GM19452 (cell line): ENCODE results near the gene FRMD4A.

ENCODE experiments used
- ATAC-seq: cut with Tn5 transposase; IDR thresholded peaks from one replicate; pipeline ENCODE4 v1.9.1; 2021; ENCODE audit not compliant: unreplicated experiment

Gene FRMD4A

DNA sequence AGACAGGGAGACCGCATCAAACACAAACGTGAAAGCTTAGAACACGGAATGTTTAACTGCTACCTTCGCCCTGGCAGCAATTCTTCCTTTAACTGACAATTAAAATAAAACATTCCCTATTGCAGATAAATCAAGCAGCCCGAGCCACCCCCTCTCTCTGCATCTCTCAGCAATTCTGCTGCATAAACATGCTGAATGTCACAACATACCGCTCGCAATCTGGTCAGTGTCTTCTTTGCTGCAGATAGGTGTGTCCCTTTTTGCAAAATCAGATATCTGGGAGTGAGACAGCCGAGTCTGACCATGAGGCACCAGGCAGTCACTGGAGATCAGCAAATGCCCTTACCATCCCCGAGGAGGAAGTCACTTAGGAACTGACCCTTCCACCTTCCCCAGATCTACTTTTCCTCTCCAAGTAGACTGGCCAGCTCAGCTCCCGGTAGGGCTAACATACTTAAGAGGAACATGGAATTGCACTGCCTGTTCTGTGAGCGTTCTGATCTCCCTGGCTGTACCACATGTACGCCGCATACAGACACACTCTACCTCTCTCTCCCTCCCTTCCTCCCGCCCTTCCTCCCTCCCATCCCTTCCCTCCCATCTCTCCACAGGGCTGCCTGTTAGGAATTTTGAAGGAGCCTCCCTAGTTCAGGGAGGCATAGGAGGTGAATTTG is at the start of gene FRMD4A:
TSS of gene FRMD4A (minus strand) at position 537 of the 674 bp plus-strand sequence.
- no peak for ATAC-seq

- no peak for ATAC-seq
These were observed 49.0 kb upstream of the FRMD4A start for GRCh38 chr10:14379556-14380280.

DNA sequence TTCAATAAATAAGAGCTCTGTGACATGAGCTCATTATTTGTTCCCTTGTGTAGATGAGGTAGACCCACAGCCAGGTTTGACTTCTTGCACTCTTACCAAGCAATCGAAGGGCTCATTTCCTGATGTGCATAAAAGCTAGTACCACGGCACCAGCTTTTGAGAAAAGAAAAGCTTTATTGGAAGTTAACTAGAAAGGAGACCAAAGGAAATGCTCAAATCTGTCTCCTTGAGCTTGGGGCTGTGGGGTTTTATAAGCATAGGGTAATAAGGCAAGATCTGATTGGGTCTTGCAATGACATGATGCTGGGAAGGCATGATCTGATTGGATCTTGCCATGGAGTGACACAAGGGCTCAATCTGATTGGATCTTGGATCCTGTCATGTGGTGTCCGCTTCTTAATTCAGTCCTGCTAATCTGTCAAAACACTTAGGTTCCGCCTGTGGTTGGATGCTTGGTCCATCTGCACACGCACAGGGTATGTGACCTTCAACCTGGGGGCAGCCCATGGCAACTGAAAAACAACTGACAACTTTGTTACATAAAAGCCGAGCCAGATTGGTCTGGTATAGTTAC is 47.8 kb upstream of the FRMD4A start:
- no peak for ATAC-seq

- no peak for ATAC-seq
These were observed 47.0 kb upstream of the FRMD4A start for GRCh38 chr10:14377591-14378175.

DNA sequence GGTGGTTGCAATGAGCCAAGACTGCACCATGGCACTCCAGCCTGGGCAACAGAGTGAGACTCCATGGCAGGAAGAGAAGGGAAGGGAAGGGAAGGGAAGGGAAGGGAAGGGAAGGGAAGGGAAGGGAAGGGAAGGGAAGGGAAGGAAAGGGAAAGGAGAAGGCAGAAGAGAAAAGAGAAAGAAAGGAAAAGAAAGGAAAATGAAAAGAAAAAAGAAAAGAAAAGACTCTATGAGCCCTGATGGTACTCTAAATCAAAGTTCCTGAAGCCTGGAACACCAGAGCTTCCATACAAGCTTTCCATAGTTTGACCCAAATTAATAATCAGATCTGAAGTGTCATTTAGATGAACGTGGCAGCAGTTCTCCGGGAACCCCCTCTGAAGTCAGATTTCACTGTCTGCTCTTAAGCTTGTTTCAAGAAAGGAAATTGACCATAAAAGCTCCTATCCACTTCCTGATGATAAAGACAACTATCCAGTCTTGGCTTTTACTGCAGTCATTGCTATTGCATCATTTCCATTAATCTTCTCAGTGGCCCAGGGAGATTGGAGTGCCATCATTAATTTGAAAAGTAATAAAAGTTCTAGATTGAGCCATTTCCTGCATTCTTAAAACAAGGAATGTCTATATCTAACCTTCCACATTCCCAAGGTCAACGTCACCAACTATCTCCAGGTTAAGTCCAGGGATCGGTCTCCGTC is 44.2 kb upstream of the FRMD4A start:
- no peak for ATAC-seq

DNA sequence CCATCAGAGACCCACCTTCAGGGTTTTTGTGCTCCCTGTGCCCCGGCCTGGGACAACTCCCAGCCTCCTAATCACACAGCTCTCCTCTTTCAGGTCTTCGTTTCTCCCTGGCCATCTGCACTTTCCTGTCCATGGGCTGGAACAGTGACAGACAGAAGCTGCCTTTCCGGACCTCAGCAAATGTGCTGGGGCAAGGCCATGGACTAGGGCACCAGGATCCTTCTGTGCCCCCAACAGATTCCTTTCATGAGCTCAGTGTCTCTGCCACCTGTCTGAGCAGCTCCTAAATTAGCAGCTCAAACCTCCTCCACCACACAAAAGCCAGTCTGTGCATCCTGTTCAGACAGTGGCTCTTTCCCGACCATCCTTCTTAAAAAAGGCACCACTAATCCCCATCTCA is 41.9 kb upstream of the FRMD4A start:
- ATAC-seq, result no peak

GRCh38 chr10:14371581-14371980 is 40.9 kb upstream of the FRMD4A start:
- no peak for ATAC-seq

GRCh38 chr10:14370894-14371293 is 40.2 kb upstream of the FRMD4A start:
- ATAC-seq, result no peak

DNA sequence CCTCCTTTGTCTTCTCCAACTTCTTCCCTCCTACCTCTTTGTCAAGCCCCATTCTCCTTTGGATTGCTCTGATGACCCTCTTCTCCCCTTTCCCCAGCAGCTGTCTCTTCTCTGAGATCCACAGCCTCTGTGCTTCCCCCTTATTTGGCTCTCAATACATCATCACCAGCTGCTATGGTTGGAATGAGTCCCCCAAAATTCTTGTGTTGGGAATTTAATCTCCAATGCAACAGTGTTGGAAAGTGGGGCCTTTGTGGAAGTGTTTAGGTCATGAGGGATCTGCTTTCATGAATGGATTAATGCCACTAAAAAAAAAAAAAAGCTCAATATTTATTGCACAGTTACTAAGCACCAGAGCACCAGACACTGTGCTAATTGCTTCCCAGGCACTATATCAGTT is 39.2 kb upstream of the FRMD4A start:
- ATAC-seq, result no peak

DNA sequence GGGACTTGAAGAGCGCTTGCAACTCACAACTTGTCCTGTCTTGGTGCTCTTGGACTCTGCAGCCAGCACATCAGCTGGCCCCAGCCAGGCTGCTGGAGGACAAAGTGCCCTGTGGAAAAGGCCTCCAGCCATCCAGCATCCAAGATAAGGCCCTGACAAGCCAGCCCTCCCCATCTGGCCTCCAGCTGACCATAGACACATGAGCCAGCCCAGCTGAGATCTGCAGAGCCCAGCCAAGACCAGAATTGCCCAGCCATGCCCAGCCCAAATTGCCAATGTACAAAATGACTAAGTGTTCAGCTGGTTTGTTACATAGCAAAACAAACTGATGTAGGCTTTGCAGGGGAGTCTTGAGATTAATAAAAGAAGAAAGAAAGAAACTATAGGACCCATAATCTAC is 36.0 kb upstream of the FRMD4A start:
- ATAC-seq, result no peak

DNA sequence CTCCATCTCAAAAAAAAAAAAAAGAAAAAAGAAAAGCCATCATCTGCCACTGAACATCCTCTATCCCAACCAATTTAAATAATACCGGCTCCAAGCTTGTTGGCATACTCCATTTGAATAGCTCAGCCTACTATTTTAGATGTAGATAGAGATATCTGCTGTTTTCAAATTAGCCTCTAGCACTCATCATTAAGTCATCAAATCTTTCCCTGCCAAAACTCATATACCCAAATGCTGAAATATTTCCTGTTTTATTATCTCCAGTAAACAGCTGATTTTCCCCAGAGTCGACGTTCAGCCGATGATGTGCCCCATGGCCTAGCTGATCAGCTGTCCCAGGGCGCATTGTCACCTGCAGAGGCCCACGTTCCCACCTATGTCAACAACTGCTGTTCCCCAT is 34.5 kb upstream of the FRMD4A start:
- ATAC-seq, result no peak

GRCh38 chr10:14362104-14362503 is 31.4 kb upstream of the FRMD4A start:
- ATAC-seq, result no peak

- no peak for ATAC-seq
These were observed 30.2 kb upstream of the FRMD4A start for GRCh38 chr10:14360961-14361360.

GRCh38 chr10:14360515-14360914 is 29.8 kb upstream of the FRMD4A start:
- ATAC-seq, result no peak

GRCh38 chr10:14358886-14359573 is 28.3 kb upstream of the FRMD4A start:
- no peak for ATAC-seq

- no peak for ATAC-seq
These were observed 26.2 kb upstream of the FRMD4A start for GRCh38 chr10:14356921-14357320.

- no peak for ATAC-seq
These were observed 25.0 kb upstream of the FRMD4A start for GRCh38 chr10:14355750-14356149.

- ATAC-seq, result no peak
These were observed 22.7 kb upstream of the FRMD4A start for GRCh38 chr10:14353291-14353913.

DNA sequence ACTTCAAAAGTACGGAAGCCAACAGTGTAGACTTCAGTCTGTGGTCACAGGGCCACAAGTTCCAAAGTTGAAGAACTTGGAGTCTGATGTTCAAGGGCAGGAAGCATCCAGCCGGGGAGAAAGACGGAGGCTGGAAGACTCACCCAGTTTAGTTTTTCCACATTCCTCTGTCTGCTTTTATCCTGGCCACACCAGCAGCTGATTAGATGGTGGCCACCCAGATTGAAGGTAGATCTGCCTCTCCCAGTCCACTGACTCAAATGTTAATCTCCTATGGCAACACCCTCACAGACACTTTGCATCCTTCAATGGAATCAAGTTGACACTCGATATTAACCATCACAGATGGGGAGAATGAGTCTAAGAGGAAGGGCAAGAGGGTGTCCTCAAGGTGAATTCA is 19.3 kb upstream of the FRMD4A start:
- ATAC-seq, result no peak

GRCh38 chr10:14349081-14349480 is 18.4 kb upstream of the FRMD4A start:
- ATAC-seq, result no peak
